Fibroblast of the aortic adventitia (primary cell): ENCODE results near the gene COPG1. TPM values are rescaled to one million over a fixed set of nuclear protein-coding genes. Genes with fewer than 3 reads are reported as not detected.

Source experiments
- DNase-seq: peaks from one replicate; pipeline ENCODE4 v3.0.0-alpha.2; 2010; ENCODE audit warnings: low read depth
- H3K4me3 ChIP-seq: 2 replicates; pipeline ENCODE4 v1.5.1; 2011; ENCODE audit warnings: low read depth, mild to moderate bottlenecking, control low read depth, low read length, moderate library complexity
- total RNA-seq: library from RNA; depleted of rRNA; stranded (reverse); fragments of >200 nt; gene quantifications from 2 replicates; pipeline ENCODE4 v1.2.3, GENCODE V29; 2012; ENCODE audit warnings: low replicate concordance
- TF ChIP-seq, protein P1 (sequence below): IDR thresholded peaks from 2 replicates; pipeline ENCODE4 v1.5.1; 2011; ENCODE audit warnings: mild to moderate bottlenecking, low read length, control low read depth, inconsistent platforms; ENCODE audit not compliant: insufficient read depth

The COPG1 gene
- total RNA-seq, 1 donor: 235 TPM

DNA sequence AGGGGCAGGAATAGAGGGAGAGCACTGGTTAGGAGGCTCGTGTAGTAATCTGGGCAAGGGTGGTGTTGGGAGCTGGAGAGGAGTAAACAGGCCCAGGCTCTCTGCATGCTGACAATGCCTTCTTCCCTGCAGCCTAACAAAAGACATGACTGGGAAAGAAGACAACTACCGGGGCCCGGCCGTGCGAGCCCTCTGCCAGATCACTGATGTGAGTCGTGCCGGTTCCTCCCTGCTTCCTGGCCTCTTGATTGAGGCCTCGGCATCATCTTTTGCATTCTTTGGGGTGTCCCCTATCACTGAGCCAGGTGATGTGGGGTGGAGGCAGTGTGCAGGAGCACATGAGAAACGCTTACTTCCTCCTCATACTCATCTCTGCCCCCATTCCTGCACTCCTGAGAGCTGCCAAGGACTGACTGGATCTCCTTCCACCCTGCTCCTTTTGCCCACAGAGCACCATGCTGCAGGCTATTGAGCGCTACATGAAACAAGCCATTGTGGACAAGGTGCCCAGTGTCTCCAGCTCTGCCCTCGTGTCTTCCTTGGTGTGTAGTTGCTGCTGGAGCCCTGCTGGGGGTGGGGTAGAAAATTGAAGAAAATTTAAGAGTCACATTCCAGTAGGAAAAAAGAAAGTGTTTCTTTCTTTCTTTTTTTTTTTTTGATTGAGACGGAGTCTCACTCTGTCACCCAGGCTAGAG, 5.3 kb downstream of the COPG1 start:
- TF ChIP-seq, protein P1, sequence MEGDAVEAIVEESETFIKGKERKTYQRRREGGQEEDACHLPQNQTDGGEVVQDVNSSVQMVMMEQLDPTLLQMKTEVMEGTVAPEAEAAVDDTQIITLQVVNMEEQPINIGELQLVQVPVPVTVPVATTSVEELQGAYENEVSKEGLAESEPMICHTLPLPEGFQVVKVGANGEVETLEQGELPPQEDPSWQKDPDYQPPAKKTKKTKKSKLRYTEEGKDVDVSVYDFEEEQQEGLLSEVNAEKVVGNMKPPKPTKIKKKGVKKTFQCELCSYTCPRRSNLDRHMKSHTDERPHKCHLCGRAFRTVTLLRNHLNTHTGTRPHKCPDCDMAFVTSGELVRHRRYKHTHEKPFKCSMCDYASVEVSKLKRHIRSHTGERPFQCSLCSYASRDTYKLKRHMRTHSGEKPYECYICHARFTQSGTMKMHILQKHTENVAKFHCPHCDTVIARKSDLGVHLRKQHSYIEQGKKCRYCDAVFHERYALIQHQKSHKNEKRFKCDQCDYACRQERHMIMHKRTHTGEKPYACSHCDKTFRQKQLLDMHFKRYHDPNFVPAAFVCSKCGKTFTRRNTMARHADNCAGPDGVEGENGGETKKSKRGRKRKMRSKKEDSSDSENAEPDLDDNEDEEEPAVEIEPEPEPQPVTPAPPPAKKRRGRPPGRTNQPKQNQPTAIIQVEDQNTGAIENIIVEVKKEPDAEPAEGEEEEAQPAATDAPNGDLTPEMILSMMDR: no peak
- no peak overlapping the region for H3K4me3 ChIP-seq
- DNase-seq: no peak

DNA sequence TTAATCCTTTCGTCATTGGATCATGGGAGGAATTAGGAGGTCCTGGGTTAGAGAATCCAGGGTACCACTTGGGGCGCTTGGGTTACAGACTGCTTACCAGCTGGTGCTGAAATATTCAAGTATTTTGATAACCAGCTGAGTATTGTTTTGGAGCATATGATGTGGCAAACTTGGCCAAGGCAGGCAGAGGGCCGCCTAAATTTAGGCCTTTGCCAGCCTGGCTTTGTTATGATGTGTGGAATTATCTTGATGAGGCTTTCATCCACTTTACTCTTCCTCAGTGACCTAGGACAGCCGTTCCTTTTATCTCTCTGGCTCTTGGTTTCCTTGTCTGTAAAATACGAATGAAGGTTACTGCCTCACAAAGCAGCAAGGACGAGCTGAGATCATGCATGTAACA, 6.9 kb downstream of the COPG1 start:
- no peak overlapping the region for H3K4me3 ChIP-seq
- TF ChIP-seq, protein P1: no peak
- no peak for DNase-seq

DNA sequence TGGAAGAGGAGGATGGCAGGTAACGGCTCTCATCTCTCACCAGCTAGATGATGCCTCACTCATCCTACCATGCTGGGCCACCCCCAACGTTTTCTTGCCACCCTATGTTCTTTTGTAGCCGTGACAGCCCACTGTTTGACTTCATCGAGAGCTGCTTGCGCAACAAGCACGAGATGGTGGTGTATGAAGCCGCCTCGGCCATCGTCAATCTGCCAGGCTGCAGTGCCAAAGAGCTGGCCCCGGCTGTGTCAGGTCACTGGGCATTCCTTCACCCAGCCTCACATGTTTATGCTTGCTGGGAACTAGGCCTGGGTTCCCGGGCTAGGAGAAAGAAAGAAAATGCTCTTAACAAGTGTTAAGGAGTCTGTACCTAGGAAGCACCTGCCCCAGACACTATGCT, 8.2 kb downstream of the COPG1 start:
- no peak overlapping the region for H3K4me3 ChIP-seq
- DNase-seq: no peak
- TF ChIP-seq, protein P1: no peak

- no peak for DNase-seq
- H3K4me3 ChIP-seq: no peak overlapping the region
- TF ChIP-seq, protein P1: no peak
Measured at GRCh38 chr3:129259612-129260477, 10.4 kb downstream of the COPG1 start.

- no peak overlapping the region for H3K4me3 ChIP-seq
- TF ChIP-seq, protein P1: no peak
- DNase-seq: no peak
Measured at GRCh38 chr3:129260606-129261005, 11.2 kb downstream of the COPG1 start.

DNA sequence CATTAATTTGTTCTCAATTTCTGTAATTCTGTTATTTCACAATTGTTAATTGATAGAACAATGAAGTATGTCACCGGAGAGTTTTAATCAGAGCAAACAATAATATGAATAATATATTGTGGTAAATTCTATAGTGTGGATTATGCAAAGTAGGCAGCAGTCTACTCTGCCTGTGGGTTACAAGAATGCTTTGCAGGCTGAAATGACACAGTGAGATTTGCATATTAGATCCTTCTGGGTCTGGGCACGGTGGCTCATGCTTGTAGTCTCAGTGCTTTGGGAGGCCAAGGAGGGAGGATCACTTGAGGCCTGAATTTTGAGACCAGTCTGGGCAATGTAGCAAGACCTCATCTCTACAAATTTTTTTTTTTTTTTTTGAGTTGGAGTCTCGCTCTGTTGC, 12.5 kb downstream of the COPG1 start:
- no peak for DNase-seq
- H3K4me3 ChIP-seq: no peak overlapping the region
- TF ChIP-seq, protein P1: no peak
